Measurements from ENCODE around the gene MPRIP. TPM values are rescaled to one million over a fixed set of nuclear protein-coding genes. Genes with fewer than 3 reads are reported as not detected.

Gene MPRIP
- total RNA-seq, 1 donor = 86.5 TPM

DNA sequence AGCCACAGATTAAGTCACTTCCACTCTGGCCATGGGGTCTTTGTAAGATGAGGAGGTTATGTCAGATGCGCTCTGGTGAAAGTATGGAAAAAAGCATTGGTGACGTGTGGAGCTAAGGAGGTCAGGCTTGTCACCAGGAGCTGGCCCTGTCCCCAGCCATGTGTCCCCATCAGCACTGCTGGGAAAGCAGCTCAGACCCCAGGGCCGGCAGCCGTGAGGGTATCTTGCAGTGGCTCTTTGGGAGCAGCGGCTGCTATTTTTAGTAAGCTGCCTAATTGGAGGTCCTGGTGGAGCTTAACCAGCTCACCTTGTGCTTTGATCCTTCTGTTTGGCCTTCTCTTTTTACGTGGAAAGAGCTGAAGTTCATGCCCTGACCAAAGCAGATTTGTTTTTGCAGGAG lies 60.9 kb downstream of the MPRIP start:
- TF ChIP-seq, protein P1, sequence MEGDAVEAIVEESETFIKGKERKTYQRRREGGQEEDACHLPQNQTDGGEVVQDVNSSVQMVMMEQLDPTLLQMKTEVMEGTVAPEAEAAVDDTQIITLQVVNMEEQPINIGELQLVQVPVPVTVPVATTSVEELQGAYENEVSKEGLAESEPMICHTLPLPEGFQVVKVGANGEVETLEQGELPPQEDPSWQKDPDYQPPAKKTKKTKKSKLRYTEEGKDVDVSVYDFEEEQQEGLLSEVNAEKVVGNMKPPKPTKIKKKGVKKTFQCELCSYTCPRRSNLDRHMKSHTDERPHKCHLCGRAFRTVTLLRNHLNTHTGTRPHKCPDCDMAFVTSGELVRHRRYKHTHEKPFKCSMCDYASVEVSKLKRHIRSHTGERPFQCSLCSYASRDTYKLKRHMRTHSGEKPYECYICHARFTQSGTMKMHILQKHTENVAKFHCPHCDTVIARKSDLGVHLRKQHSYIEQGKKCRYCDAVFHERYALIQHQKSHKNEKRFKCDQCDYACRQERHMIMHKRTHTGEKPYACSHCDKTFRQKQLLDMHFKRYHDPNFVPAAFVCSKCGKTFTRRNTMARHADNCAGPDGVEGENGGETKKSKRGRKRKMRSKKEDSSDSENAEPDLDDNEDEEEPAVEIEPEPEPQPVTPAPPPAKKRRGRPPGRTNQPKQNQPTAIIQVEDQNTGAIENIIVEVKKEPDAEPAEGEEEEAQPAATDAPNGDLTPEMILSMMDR (IDR thresholded peaks at IDR 0.05; ENCODE audit: insufficient read depth, low read length) = no peak
- no peak for DNase-seq (ENCODE audit: low read depth)

GRCh38 chr17:17104036-17104435 lies 61.8 kb downstream of the MPRIP start:
- TF ChIP-seq, protein P1 (IDR thresholded peaks at IDR 0.05; ENCODE audit: insufficient read depth, low read length) = no peak
- no peak overlapping the region for H3K4me3 ChIP-seq (ENCODE audit: low read depth, low read length)
- DNase-seq (ENCODE audit: low read depth) = no peak

More for the DNA sequence above, 60.9 kb downstream of the MPRIP start:
- H3K4me3 ChIP-seq (ENCODE audit: low read depth, low read length) = no peak overlapping the region

DNA sequence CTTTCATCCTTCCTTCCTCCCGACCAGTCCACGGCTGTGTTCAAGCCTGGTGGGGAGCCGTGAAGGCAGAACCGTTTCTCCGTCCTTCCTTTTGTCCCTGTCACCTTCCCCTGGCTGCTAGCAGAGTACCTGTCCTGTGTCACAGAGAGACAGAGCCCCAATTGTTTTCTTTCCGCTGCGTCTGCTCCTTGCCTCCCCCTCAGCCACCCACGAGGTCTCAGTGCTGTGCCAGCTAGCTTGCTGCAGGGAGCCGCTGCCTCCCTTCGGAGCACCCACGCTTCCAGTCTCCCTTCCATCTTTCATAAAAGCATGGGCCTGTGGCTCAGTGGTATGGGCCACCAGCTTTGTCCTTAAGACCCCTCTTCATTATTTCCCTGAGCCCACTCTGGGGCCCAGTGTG lies 62.2 kb downstream of the MPRIP start:
- TF ChIP-seq, protein P1 (IDR thresholded peaks at IDR 0.05; ENCODE audit: insufficient read depth, low read length) = no peak
- no peak overlapping the region for H3K4me3 ChIP-seq (ENCODE audit: low read depth, low read length)
- DNase-seq (ENCODE audit: low read depth) = no peak

- TF ChIP-seq, protein P1 (IDR thresholded peaks at IDR 0.05; ENCODE audit: insufficient read depth, low read length) = no peak
- DNase-seq (ENCODE audit: low read depth) = no peak
- H3K4me3 ChIP-seq (ENCODE audit: low read depth, low read length) = no peak overlapping the region
Observed at GRCh38 chr17:17105976-17106375, 63.7 kb downstream of the MPRIP start.

GRCh38 chr17:17106756-17107155 lies 64.5 kb downstream of the MPRIP start:
- TF ChIP-seq, protein P1 (IDR thresholded peaks at IDR 0.05; ENCODE audit: insufficient read depth, low read length) = no peak
- H3K4me3 ChIP-seq (ENCODE audit: low read depth, low read length) = no peak overlapping the region
- DNase-seq (ENCODE audit: low read depth) = peak; percentile 79

DNA sequence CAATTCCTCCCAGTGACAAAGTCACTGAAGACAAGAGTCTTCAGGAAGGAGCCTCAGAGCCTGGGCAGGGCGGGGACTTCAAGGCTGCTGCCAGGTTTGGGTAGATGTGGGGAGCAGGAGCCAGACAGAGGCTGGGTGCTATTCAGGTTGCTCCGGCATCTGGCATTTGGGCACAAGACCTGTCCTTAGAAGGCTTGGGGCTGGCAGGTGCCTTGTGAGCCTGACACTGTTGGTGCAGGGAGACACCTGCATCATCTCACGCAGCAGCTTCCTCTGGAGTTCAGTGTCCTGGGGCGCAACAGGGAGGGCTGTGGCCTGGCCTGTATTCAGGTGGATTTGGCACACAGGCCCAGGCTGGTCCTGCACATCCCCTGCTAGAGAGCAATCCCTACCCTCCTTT lies 65.0 kb downstream of the MPRIP start:
- no peak overlapping the region for H3K4me3 ChIP-seq (ENCODE audit: low read depth, low read length)
- TF ChIP-seq, protein P1 (IDR thresholded peaks at IDR 0.05; ENCODE audit: insufficient read depth, low read length) = no peak
- DNase-seq (ENCODE audit: low read depth) = no peak

- DNase-seq (ENCODE audit: low read depth) = no peak
- TF ChIP-seq, protein P1 (IDR thresholded peaks at IDR 0.05; ENCODE audit: insufficient read depth, low read length) = no peak
- no peak overlapping the region for H3K4me3 ChIP-seq (ENCODE audit: low read depth, low read length)
Observed at GRCh38 chr17:17107891-17108431, 65.7 kb downstream of the MPRIP start.
